Esophagus muscularis mucosa (tissue), 4 donors: ENCODE measurements around the gene DOCK1. TPM values are rescaled to one million over a fixed set of nuclear protein-coding genes. Genes with fewer than 3 reads are reported as not detected.
"Not testable (repeated sequence)": the region's sequence is repeated elsewhere in the genome, so short reads cannot be mapped to it uniquely, and the experiment has no call there.

ENCODE experiments used
- DNase-seq: peaks from one replicate; pipeline ENCODE4 v3.0.0-alpha.2; 2017; ENCODE audit errors: extremely low spot score
- H3K27ac ChIP-seq, 4 donors: fragments of 200-600 bp; sonication (generic); replicated peaks in 1 of 4; 1 replicate in 3 of 4; 2 replicates in 1 of 4; pipeline ENCODE4 v1.5.1; 2016 to 2019; ENCODE audit warnings: mild to moderate bottlenecking in 1 of 4
- H3K27me3 ChIP-seq, 4 donors: fragments of 200-600 bp; sonication (generic); one replicate each; pipeline versions ENCODE4 v1.5.1 to v1.6.0; 2016 to 2019
- H3K36me3 ChIP-seq, 4 donors: fragments of 200-600 bp; sonication (generic); one replicate each; pipeline ENCODE4 v1.5.1; 2016 to 2019
- H3K4me1 ChIP-seq, 4 donors: fragments of 200-600 bp; sonication (generic); one replicate each; pipeline ENCODE4 v1.5.1; 2016 to 2019
- H3K4me3 ChIP-seq, 4 donors: fragments of 200-600 bp; sonication (generic); 1 replicate in 2 of 4; 2 replicates in 2 of 4; pipeline ENCODE4 v1.5.1; 2016 to 2019; ENCODE audit warnings: mild to moderate bottlenecking in 4 of 4, moderate library complexity in 1 of 4
- H3K9me3 ChIP-seq, 4 donors: fragments of 200-600 bp; sonication (generic); 1 replicate in 3 of 4; 2 replicates in 1 of 4; pipeline ENCODE4 v1.5.1; 2016 to 2019
- EP300 ChIP-seq: sonication (generic); formaldehyde crosslinking; IDR thresholded peaks from one replicate; pipeline ENCODE4 v1.6.1; 2017; ENCODE audit warnings: antibody characterized with exemption
- POLR2A ChIP-seq: fragments of 450-650 bp; IDR thresholded peaks from one replicate; pipeline ENCODE4 v1.6.1; 2017; ENCODE audit warnings: antibody characterized with exemption, moderate library complexity, mild to moderate bottlenecking, low read depth
- POLR2AphosphoS5 ChIP-seq, 2 donors: sonication (generic); formaldehyde crosslinking; IDR thresholded peaks; one replicate each; pipeline ENCODE4 v1.6.1; 2017; ENCODE audit warnings: antibody characterized with exemption in 2 of 2
- WGBS: methylation state at CpG from one replicate; pipeline ENCODE4 v1.1.5; 2018; 5-methylcytosine and 5-hydroxymethylcytosine counted together
- intact Hi-C: fragments of 100-400 bp; cut with DNase I; formaldehyde crosslinking; loops from one replicate; pipeline ENCODE4 v1.15.1; 2023
- total RNA-seq, 4 donors: library from RNA; depleted of rRNA; stranded (reverse); fragments of >200 nt; gene quantifications; one replicate each; pipeline versions ENCODE4 v1.1.0 to v1.2.1, GENCODE V29; 2016
- TF ChIP-seq, protein P1 (sequence below), 3 experiments: fragments of 200-600 bp in 2 of 3; fragments of 450-650 bp in 1 of 3; sonication (generic) in 2 of 3; IDR thresholded peaks; one replicate each; pipeline ENCODE4 v1.5.1; 2017 to 2019; ENCODE audit warnings: antibody characterized with exemption in 3 of 3, mild to moderate bottlenecking in 2 of 3, moderate library complexity in 1 of 3

DOCK1 gene
- total RNA-seq, 4 donors from 2014 or later, result 41.4 to 60.3 (median 55.3) TPM

DNA sequence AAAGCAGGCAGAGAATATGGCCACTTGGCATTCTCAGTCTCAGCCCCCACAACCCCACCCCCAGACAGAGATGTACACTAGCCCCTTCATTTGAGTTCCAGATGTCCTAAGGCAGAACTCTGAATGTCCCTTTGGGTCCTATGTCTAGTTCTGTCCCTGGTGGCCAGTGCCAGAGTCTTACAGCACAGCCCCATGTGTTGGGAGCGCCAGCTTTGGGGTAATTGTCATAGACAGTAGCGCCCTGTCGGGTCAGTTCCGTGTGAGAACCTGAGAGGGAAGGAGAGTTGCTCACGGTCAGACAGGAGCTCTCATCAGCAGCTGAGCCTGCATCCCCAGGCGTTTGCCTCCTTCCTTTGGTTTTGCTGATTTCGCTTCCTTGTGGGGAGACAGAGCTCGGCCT, 386.1 kb downstream of the DOCK1 start:
- DNase-seq, result no peak
- H3K4me1 ChIP-seq, result no peaks in the 10 kb centered on the region
- H3K36me3 ChIP-seq, result peaks cover 0 to 11% (median 5%) of the 10 kb centered on the region in 4 donors
- H3K4me3 ChIP-seq, result no peak overlapping the region
- TF ChIP-seq, protein P1, sequence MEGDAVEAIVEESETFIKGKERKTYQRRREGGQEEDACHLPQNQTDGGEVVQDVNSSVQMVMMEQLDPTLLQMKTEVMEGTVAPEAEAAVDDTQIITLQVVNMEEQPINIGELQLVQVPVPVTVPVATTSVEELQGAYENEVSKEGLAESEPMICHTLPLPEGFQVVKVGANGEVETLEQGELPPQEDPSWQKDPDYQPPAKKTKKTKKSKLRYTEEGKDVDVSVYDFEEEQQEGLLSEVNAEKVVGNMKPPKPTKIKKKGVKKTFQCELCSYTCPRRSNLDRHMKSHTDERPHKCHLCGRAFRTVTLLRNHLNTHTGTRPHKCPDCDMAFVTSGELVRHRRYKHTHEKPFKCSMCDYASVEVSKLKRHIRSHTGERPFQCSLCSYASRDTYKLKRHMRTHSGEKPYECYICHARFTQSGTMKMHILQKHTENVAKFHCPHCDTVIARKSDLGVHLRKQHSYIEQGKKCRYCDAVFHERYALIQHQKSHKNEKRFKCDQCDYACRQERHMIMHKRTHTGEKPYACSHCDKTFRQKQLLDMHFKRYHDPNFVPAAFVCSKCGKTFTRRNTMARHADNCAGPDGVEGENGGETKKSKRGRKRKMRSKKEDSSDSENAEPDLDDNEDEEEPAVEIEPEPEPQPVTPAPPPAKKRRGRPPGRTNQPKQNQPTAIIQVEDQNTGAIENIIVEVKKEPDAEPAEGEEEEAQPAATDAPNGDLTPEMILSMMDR (IDR thresholded peaks at IDR 0.05), result no peak
- no peak for TF ChIP-seq EP300
- no peak for TF ChIP-seq POLR2A
- TF ChIP-seq POLR2AphosphoS5 (IDR thresholded peaks at IDR 0.05), result no peak
- intact Hi-C loops, result no loop called here
- no peaks in the 10 kb centered on the region for H3K27me3 ChIP-seq
- H3K9me3 ChIP-seq, result peaks cover 0 to 18% (median 12%) of the 10 kb centered on the region in 4 donors
- 91% methylated on average over 8 of the region's 8 CpGs for WGBS
- H3K27ac ChIP-seq, result no peak overlapping the region

DNA sequence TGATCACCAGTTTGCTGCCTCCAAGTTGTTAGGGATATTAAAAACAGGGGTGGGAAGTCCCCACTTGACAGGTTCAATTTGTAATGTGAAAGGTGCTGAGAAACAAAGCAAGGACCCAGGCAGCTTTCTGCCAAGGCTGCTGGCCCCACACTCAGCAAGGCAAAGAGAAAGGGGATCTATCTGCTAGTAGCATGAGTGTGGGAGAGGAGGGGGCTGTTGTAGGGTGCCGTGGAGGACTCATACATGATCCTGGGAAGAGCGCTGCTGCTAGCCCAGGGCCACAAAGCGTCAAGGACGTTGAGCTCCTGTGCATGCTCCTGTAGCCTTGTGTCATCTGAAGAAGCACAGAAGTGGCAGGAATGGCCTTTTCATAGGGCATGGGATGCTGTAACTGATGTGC, 387.7 kb downstream of the DOCK1 start:
- H3K9me3 ChIP-seq, result peaks cover 0 to 5% (median 5%) of the 10 kb centered on the region in 4 donors
- no peak overlapping the region for H3K27ac ChIP-seq
- H3K4me1 ChIP-seq, result no peaks in the 10 kb centered on the region
- no peak for DNase-seq
- intact Hi-C loops, result no loop called here
- no peak overlapping the region for H3K4me3 ChIP-seq
- TF ChIP-seq, protein P1 (IDR thresholded peaks at IDR 0.05), result no peak
- TF ChIP-seq EP300 (no peak), POLR2AphosphoS5 (IDR thresholded peaks at IDR 0.05) (no peak), POLR2A (no peak)
- 100% methylated on average over 4 of the region's 4 CpGs for WGBS
- H3K36me3 ChIP-seq, result peaks cover 0 to 11% (median 5%) of the 10 kb centered on the region in 4 donors
- no peaks in the 10 kb centered on the region for H3K27me3 ChIP-seq

DNA sequence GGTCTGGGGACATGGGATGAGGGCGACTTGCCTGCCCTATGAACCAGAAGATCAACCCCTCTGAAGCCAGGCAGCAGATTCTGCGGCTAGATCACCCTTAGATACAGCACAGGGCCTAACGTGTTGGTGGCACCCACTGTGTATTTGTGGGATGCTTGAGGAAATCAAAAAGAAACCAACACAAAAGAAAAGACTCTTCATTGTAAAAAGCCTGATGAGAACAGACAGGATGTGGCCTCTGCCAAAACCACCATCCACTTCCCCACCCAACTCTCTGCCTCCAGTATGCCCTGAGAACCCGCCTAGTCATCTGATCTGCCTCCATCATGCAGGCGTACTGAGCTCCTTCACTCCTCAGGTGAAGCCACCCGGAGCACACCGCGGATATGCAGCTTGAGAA, 388.4 kb downstream of the DOCK1 start:
- no peaks in the 10 kb centered on the region for H3K4me1 ChIP-seq
- WGBS, result 88% methylated on average over 8 of the region's 8 CpGs
- TF ChIP-seq, protein P1 (IDR thresholded peaks at IDR 0.05), result no peak
- TF ChIP-seq EP300 (no peak), POLR2AphosphoS5 (IDR thresholded peaks at IDR 0.05) (no peak), POLR2A (no peak)
- no peak overlapping the region for H3K27ac ChIP-seq
- no peaks in the 10 kb centered on the region for H3K27me3 ChIP-seq
- peaks cover 0 to 11% (median 5%) of the 10 kb centered on the region in 4 donors for H3K36me3 ChIP-seq
- no peak for DNase-seq
- intact Hi-C loops, result no loop called here
- no peak overlapping the region for H3K4me3 ChIP-seq
- no peaks in the 10 kb centered on the region for H3K9me3 ChIP-seq

DNA sequence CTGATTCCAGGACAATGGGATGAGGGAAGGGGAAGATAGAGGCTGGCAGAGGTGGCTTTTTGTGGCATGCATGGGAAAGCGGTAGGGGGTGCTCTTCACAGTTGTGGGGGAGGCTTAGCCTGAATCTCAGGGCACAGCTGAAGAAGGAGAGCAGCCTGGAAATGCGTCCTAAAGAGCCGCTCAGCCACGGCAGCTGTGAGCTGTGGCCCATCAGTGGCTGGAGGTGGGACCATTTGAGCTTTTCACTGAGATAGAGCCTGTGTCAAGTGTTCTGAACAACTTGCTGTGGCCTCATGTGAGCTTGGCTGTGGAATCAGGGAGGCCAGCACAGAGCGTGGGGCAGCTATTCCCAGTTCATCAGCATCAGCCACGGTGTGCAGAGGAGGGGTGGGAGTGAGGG, 391.5 kb downstream of the DOCK1 start:
- DNase-seq, result no peak
- Histone ChIP-seq H3K36me3 (peaks cover 0 to 11% (median 5%) of the 10 kb centered on the region in 4 donors), H3K4me1 (no peaks in the 10 kb centered on the region), H3K9me3 (no peaks in the 10 kb centered on the region), H3K27me3 (no peaks in the 10 kb centered on the region), H3K4me3 (no peak overlapping the region), H3K27ac (no peak overlapping the region)
- intact Hi-C loops, result no loop called here
- 98% methylated on average over 6 of the region's 6 CpGs for WGBS
- TF ChIP-seq POLR2AphosphoS5 (IDR thresholded peaks at IDR 0.05) (no peak), EP300 (no peak), POLR2A (no peak)
- TF ChIP-seq, protein P1 (IDR thresholded peaks at IDR 0.05), result no peak

- TF ChIP-seq EP300 (no peak), POLR2AphosphoS5 (IDR thresholded peaks at IDR 0.05) (no peak), POLR2A (no peak)
- TF ChIP-seq, protein P1 (IDR thresholded peaks at IDR 0.05), result no peak
- no peaks in the 10 kb centered on the region for H3K27me3 ChIP-seq
- no peak overlapping the region for H3K27ac ChIP-seq
- H3K4me3 ChIP-seq, result no peak overlapping the region
- DNase-seq, result no peak
- no peaks in the 10 kb centered on the region for H3K4me1 ChIP-seq
- WGBS, result 90% methylated on average over 4 of the region's 4 CpGs
- no peaks in the 10 kb centered on the region for H3K9me3 ChIP-seq
- peaks cover 0 to 11% (median 5%) of the 10 kb centered on the region in 4 donors for H3K36me3 ChIP-seq
- intact Hi-C loops, result no loop called here
These were observed 393.2 kb downstream of the DOCK1 start for GRCh38 chr10:127298381-127298780.

DNA sequence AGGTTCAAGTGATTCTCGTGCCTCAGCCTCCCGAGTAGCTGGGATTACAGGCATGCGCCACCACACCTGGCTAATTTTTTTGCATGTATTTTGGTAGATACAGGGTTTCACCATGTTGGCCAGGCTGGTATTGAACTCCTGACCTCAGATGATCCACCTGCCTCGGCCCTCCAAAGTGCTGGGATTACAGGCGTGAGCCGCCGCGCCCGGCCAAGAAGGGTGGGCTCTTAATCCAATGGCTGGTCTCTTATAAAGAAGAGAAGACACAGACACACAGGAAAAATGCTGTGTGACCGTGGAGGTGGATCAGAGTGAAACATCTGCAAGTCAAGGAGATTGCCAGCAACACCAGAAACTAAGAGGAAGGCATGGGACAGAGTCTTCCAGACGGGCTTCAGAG, 394.0 kb downstream of the DOCK1 start:
- H3K36me3 ChIP-seq, result peaks cover 0 to 10% (median 3%) of the 10 kb centered on the region in 4 donors
- 98% methylated on average over 11 of the region's 11 CpGs for WGBS
- H3K27ac ChIP-seq, H3K4me1 ChIP-seq, H3K9me3 ChIP-seq, DNase-seq, intact Hi-C loops, H3K4me3 ChIP-seq, H3K27me3 ChIP-seq: not testable (repeated sequence)
